HG03565 (cell line): ENCODE data around the gene LMF2.

Source experiments
- ATAC-seq: cut with Tn5 transposase; IDR thresholded peaks from one replicate; pipeline ENCODE4 v1.9.1; 2021; ENCODE audit warnings: mild to moderate bottlenecking, moderate library complexity; ENCODE audit not compliant: unreplicated experiment

LMF2 gene

DNA sequence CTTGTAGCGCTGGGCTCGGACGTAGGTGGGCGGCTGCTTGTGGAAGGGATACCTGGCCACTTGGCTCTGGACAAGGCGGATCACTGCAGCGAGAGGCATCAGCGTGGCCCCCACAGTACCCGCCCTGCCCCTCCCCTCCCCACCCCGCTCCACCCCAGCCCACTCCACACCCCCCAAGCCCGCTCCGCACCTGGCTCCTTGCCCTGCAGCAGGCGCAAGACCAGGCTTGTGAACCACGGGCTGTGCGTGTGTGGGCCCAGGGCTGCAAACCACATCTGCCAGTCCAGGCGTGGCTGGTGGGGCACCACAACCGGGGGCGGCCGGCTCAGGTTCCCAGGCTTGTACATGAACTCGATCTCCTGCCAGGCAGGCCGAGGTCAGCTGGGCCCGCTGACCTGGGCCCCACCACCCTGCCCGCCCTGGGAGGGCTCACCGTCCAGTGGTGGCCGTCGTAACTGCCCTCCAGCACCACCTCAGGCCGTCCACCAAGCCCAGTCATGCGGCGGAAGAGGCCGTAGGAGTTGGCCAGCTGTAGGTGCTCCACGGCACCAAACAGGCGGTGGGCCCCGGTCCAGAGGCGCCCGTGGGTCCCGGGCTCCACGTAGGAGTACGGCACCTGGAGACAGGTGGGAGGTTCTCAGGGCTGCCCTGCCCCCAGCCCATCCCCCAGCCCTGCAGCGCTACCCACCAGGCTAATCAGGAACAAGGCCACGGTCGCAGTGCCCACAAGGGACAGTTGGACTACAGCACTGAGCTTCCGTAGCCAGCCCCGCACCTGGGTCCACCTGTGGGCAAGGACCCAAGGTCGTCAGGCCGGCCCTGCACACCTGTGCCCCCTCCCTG lies 2.9 kb downstream of the LMF2 start:
- no peak for ATAC-seq

DNA sequence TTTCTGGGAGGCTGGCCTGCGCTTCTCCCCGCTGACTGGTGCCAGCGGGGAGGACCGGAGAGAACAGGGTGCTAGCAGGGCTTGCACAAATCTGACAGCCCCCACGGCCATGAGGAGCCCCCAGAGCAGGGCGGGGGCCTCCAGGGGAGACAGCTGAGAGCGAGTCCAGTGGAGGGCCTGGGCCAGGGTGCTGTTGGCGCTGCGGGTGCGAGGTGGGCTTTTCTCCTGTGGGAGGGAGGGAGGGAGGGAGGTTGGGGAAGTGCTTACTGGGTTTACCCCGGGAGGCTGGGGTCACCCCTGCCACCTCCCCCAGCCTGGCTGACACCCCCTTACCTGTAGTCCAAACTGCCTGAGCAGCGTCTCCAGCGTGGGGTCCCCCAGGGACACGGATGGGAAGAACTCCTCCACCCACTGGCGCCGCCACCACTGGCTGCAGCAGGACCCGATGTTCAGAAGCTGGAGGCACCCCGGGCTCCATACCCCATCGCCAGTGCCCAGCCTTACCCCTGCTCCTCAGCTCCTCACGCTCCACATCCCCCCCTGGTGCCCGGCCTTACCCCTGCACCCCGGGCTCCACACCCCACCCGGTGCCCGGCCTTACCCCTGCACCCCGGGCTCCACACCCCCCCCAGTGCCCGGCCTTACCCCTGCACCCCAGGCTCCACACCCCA lies 3.9 kb downstream of the LMF2 start:
- no peak for ATAC-seq

DNA sequence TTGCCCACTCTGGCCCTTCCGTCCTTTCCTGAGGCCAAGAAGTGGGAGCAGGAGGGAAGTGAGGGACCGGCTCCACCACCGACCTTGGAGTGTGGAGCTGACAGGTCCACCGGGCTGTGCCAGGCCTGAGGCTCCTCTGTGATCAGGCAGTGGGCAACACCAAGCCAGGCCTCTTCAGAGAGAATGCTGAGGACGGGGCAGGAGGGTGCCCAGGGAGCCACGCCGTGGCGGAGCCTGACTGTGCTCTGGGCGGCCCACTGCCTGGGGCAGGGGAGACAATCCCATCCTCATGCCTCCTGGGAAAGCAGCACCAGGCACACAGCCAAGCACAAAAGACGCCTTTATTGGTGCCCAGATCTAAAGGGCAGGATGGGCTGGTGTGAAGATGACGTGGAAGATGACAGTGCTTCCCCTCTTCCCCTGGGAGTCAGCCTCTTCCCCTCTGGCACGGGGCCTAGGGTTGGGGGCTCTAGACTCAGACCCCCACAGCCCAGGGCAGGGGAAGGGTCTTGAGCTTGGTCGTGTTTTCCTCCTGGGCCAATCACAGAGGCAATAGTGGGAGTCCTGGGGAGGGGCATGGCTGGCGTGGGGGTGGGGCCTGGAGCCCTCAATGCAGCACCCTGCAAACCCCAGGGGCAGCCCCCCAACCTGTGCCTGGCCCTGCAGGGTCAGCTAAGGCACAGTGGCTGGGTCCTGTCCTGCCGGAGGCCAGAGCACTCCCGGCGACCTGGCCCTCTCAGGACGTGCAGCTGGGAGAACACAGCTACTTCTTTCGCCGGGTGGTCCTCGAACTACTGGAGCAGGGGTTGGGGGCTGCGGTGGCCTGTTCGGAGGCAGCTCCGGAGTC lies 4.7 kb downstream of the LMF2 start:
- ATAC-seq: no peak

DNA sequence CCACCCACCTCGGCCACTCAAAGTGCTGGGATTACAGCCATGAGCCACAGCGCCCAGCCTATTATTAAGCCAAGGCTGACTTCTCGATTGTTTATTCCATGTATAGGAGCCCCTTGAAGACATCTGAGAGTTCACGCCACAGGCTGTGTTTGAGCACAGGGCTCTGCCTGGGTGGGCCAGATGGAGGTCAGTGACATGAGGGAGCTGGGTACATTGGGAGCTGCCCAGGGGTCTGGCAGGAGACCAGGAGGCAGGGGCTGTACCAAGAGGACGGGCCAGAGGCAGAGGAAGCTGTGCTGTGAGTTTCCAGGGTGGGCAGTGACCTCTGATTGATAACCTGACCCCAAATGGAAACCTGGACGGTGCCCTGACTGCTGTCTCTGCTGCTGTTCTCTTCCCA lies 5.4 kb downstream of the LMF2 start:
- no peak for ATAC-seq

DNA sequence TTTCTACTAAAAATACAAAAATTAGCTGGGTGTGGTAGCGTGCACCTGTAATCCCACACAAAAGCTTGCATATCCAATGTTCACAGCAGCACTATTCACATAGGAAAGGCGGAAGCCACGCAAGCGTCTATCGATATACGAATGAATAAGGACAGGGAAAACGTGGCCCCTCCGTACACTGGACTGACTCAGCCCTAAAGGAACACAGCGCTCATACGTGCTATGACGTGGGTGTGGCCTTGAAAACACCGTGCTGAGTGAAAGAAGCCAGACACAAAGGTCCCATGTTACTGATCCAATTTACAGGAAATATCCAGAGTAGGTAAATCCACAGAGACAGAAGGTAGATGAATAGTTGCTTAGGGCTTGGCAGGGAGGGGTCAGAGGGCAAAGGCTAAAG lies 7.0 kb downstream of the LMF2 start:
- ATAC-seq: no peak

DNA sequence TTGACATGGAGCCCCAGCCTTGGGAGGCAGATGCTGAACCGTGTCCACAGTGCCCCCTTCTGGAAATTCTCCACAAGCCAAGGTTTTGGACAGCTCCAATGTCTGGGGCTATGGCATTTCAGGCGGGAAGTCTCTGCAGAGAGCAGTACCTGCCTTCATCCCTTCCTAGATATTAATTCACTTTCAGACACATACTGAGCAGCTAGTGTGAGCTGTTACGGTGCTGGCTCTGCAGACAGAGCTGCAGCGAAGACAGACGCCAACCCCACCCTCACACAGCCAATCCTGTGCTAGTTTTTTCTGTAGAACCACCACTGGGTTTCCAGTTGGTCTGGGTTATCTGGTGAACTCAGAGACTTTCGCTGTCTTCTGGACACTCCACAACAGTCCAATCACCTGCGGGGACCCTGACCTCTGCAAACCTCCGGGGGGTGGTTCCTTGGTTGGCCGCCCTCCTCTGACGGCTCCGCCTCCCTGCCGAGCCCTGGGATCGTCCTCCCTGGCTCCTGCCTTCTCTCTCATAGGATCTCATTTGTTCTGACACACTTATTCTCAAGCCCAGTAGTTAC lies 9.1 kb downstream of the LMF2 start:
- no peak for ATAC-seq

DNA sequence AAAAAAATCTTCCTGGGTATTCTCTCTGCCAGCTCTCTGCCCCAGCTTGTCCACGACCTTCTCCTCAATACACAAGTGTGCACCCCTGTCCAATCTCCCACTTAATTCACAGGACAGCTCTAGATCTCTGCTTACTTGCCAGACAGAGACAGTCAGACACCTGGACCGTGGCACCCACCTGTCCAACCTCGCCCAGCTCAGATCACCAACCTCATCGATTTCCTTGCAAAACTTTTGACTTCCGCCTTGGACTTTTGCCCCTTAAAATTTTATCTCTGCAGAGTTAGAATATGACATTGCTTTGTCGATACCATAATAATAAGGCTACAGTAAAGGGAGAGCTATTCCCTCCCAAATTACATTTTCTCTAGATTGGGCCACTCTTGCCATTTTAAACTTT lies 10.4 kb downstream of the LMF2 start:
- no peak for ATAC-seq

DNA sequence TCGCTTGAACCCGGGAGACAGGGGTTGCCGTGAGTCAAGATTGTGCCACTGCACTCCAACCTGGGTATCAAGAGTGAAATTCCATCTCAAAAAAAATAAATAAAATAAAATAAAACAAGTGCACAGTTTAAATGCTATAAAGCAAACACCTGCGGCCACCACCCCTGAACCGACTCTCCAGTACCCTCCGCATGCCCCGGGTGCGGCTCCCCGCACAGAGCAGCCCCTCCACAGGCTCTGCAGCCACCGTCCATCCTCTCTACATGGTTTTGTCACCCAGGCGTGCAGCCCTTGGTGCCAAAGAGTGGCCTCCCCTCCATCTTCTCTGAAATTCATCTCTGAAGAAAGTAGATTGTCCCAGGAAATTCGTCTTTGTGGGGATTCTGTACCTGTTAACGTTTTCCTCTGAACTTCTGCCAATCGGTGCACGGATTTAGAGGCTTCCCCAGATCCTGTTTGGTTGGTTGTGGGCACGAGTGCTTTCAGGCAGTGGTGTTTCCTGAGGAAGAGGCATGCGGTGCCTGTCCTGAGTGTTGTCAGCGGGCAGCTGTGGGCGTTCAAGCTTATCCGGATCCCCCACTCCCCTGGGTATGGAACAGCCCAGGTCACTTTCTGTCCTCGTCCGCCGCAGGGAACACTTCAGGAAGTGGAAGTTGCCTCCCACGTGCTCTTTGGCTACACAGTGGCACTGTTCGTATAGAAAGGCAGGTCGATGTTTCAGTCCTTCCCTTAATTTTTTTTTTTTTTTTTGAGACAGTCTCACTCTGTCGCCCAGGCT lies 16.8 kb downstream of the LMF2 start:
- no peak for ATAC-seq

DNA sequence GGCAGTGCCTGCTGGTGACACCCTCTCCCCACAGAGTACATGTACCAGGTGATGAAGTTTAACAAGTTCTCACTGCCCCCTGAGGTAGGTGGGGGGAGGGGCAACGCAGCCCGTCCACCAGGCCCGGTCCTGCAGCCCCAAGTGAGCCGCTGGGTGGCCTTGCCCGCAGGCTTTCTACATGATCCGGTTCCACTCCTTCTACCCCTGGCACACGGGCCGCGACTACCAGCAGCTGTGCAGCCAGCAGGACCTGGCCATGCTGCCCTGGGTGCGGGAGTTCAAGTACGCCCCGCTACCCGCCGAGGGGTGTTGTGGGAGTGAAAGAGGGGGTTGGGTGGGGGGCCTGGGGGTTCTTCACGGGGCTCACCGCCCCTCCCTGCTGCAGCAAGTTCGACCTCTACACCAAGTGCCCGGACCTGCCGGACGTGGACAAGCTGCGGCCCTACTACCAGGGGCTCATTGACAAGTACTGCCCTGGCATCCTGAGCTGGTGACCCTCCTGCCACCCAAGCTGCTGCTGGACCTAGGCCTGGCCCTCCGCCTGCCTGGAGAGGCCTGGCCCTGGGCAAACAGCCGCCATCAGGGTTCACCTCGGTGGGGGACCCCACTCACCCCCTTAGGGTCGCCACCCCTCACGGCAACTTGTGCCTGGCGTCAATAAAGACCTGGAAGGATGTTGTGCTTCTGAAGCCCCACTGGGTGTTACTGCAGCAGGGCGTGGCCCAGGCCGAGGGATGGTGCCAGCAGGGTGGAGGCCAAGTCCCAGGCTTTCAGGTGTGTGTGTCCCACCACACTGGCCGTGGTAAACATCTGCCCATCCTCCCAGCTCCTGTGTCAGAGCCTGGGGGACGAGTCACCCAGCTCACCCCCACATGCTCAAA lies 17.9 kb downstream of the LMF2 start:
- no peak for ATAC-seq

DNA sequence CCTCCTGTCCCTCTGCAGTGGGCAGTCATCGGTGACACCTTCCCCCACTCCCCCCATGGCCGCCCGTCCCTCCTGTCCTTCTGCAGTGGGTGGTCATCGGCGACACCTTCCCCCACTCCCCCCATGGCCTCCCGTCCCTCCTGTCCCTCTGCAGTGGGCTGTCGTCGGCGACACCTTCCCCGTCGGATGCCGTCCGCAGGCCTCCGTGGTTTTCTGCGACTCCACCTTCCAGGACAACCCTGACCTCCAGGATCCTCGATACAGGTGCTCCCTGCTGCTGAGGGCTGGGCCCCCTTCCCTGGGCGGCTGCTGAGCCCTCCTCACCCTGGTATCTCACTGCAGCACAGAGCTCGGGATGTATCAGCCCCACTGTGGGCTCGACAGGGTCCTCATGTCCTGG lies 18.6 kb downstream of the LMF2 start:
- no peak for ATAC-seq

DNA sequence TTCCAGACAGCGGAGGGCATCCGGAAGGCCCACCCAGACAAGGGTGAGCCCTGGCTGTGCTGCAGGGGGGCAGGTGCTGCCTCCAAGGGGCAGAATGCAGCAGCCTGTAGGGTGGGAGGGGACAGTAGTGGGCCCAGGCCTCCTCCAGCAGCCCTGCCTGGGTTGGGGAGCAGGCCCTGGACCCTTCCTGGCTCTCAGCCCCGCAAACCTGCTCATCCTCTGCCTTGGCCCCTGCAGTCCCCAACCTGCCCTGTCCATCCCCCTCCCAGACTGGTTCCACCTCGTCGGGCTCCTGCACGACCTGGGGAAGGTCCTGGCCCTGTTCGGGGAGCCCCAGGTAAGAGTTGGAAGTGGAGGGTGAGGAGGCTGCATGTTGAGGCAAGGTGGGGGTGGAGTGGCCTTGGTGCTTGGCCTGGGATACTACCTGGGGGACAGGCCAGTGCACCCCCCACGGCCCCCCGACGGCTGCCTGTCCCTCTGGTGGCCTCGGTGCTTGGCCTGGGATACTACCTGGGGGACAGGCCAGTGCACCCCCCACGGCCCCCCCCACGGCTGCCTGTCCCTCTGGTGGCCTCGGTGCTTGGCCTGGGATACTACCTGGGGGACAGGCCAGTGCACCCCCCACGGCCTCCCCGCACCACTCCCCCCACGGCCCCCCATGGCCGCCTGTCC lies 19.4 kb downstream of the LMF2 start:
- ATAC-seq: no peak

DNA sequence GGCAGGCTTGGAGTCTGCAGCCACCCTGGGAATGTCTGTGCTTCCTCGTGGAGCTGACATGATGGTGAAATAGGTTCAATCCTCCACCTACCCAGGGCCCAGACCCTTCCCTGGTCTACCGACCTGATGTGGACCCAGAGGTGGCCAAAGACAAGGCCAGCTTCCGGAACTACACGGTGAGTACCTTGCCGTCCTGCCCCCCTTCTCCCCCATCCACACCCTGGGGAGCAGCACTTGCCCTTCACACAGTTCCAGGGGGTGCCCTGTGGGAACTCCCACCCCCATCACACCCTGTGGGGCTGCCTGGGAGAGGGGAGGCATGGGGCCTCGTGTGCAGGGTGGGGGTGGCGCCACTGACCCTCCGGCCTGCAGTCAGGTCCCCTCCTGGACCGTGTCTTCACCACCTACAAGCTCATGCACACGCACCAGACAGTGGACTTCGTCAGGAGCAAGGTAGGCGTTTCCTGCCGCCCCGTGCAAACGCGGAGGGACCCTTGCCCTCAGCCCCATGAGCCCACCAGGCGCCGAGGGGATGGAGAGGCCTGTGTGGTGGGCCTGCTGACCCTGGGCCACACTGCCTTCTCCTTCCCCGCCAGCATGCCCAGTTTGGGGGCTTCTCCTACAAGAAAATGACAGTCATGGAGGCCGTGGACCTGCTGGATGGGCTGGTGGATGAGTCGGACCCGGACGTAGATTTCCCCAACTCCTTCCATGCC lies 20.1 kb downstream of the LMF2 start:
- no peak for ATAC-seq

DNA sequence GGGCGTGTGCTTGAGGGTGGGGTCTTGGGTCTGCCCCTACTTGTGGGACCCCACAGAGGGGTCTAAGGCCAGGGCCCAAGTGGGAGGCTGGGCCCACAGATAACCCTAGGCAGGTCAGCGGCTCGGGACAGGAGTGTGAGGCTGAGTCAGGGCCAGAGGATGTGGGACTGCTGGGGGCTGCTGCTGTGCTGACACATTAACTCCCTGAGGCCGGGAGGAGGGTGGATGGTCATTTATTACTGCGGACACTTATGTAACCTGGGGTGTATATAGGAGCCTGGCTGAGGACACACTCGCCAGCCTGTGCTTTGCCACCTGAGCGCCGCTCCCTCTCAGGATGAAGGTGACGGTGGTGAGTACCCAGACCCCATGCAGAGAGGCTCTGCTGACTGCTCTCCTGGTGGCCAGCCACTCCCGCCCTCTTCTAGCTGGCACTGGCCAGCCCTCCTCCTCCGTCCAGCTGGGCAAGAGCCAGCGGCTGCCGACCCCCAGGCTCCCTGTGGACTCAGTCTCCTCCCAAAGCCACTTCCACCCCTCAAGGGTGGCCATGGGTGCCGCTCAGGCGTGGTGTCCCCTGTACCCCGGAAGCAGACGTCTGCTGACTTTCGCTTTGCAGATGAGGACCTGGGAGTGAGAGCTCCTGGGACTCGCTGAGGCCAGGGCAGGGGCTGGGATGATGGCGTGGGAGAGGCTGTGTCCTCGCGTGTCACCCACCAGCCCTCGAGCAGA lies 20.8 kb downstream of the LMF2 start, which contains the start of gene MIOX:
Gene MIOX, plus strand, starts transcription at position 299 of the 729 bp plus-strand sequence. Its CDS starts 39 bp downstream, at position 338.
- ATAC-seq: no peak

DNA sequence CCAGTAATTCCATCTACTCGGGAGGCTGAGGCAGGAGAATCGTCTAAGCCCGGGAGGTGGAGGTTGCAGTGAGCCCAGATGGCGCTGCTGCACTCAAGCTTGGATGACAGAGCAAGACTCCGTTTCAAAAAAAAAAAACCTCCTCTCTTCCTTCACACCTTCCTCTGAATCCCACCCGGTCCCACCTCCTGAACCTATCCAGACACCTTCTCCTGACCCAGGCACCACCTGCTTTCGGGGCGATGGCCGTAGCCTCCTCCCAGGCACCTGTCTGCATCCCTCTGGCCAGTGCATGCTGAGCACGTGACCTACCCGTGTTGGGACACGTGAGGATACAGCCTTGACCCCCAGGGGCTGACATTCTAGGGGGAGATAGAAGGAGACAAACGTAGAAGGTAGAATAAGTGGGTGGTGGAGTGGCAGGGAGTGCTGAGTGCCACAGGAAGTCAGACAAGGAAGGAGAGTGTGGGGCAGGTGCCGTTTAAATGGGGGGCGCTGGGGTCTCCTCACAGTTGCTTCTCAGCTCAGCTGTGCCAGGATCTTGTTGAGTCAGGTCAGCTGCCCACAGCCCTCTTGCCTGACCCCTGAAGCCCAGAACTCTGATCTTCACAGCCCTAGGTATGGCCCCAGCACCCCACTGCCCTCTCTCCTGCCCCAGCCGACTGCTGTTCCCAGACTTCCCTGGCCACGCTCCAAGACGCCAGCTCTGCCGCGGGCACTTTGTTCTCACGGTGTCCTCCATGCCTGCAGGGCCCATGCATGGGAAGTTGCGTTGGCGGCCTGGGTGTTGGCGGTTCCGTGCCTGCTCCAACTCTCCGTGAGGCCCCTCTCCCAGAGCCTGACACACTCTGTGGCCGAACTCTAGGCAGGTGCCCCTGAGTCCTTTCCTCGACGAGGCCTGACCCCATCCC lies 22.0 kb downstream of the LMF2 start:
- no peak for ATAC-seq

DNA sequence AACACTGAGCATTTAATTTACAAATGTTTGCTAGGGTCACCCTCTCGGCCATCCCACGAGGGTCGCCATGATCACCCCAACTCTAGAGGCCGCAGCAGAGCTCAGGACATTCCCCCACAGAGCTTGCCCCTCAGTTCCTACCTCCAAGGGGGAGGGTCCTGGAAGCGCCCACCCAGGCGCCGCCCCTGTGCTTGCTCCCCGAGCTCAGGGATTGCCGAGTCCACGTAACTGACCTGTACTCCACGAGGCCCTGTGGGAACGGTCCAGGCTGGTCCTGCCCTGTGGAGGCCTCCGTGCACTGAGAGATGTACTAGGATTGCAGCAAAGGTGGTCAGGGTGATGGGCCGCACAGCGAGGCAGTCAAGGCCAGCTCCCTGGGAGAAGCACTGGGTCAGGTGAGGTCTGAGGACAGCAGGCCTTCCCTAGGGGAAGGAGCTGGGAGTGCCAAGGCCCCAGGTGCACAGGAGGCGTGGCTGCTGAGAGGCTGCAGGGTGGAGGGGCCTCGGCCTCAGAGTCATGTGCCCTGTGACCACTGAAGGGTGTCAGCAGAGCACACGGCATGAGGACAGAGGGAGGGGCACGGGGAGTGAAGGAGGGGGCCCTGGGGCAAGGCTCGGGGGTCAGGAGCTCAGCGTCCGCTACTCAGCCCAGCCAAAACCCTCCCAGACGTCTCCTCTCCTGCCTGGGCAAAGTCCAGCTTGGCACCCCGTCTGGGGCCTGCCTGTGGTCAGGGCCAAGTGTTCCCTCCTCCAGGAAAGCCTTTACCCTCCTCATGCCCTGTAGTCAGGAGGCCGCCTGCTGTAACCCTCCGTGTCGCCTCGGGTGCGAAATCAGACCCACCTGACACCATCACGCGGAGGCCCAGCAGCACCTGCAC lies 23.3 kb downstream of the LMF2 start:
- ATAC-seq: no peak

DNA sequence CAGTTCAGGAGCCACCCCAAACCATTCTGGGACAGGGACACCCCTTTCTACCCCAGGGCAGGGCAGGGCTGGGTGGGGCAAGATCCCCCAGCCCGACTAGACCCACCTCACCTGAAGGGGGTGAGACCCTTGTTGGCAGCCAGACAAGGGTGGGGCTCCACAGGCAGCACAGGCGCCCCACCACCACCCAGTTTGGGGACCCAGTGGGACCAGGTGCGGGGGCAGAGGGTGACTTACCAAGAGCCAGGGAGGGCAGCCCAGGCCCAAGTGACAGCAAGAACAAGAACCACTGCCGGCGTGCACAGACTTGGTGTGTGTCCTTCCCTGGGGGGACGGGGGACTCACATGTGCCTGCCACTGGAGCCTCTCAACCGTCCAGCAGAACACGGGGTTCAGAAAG lies 23.9 kb downstream of the LMF2 start:
- ATAC-seq: no peak
